RPMI7951 (cell line): ENCODE results near the gene APAF1. TPM values are rescaled to one million over a fixed set of nuclear protein-coding genes. Genes with fewer than 3 reads are reported as not detected.

Experiments used
- DNase-seq: peaks from one replicate; pipeline ENCODE4 v3.0.0-alpha.2; 2012; ENCODE audit warnings: low read depth
- total RNA-seq: library from RNA; depleted of rRNA; stranded (reverse); fragments of >200 nt; shearing (Covaris generic); gene quantifications from 2 replicates; pipeline ENCODE4 v1.2.3, GENCODE V29; 2014; rRNA removed

Gene APAF1
- total RNA-seq, 1 experiment from 2014 or later: 17.9 TPM

- DNase-seq: peak; percentile 72
Measured at GRCh38 chr12:98752726-98753125, 107.6 kb downstream of the APAF1 start.

- peak; percentile 89 for DNase-seq
Measured at GRCh38 chr12:98754095-98754494, 109.0 kb downstream of the APAF1 start.

GRCh38 chr12:98755855-98756254 lies 110.8 kb downstream of the APAF1 start:
- peak; percentile 79 for DNase-seq

- no peak for DNase-seq
Measured at GRCh38 chr12:98757455-98757854, 112.4 kb downstream of the APAF1 start.

DNA sequence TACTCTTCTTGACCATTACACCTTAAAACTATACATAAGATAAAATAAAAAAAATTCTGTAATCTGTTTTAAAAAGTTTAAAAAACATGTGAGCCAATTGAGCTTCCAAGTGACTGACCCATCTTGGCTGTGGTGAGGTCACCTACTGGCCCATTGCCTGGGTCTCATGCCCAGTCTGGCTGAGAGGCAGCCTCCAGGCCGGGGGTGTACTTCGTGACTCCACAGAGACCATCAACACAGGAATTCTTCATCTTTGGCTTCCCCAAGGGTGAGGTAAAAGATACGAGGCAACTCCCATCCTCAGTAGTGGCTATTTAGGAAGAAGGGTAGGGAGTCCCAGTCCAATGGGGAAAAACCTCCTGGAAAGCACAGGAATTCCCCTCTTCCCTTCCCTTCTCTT lies 113.2 kb downstream of the APAF1 start:
- peak; percentile 37 for DNase-seq

- no peak for DNase-seq
Measured at GRCh38 chr12:98763656-98764055, 118.6 kb downstream of the APAF1 start.

- no peak for DNase-seq
Measured at GRCh38 chr12:98767248-98767647, 122.2 kb downstream of the APAF1 start.

DNA sequence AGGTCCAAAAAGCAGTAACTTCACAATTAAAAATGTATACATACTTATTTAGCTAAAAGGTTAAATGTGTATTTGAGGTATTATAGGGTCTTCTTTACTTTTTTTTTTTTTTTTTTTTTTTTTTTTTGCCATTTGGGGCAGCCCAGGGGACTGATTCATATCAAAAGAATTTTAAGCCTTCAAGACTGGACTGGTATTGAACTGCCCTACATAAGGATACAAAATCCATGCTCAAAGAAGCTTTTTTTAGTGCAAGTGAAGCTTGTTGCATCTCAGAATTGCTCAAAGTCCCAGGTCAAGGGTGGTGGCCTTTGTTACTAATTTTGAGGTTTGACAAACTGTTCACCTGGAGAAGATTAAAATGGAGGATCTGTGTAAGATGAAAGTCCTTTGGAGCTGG lies 124.0 kb downstream of the APAF1 start:
- no peak for DNase-seq

GRCh38 chr12:98770230-98770629 lies 125.1 kb downstream of the APAF1 start:
- DNase-seq: no peak

DNA sequence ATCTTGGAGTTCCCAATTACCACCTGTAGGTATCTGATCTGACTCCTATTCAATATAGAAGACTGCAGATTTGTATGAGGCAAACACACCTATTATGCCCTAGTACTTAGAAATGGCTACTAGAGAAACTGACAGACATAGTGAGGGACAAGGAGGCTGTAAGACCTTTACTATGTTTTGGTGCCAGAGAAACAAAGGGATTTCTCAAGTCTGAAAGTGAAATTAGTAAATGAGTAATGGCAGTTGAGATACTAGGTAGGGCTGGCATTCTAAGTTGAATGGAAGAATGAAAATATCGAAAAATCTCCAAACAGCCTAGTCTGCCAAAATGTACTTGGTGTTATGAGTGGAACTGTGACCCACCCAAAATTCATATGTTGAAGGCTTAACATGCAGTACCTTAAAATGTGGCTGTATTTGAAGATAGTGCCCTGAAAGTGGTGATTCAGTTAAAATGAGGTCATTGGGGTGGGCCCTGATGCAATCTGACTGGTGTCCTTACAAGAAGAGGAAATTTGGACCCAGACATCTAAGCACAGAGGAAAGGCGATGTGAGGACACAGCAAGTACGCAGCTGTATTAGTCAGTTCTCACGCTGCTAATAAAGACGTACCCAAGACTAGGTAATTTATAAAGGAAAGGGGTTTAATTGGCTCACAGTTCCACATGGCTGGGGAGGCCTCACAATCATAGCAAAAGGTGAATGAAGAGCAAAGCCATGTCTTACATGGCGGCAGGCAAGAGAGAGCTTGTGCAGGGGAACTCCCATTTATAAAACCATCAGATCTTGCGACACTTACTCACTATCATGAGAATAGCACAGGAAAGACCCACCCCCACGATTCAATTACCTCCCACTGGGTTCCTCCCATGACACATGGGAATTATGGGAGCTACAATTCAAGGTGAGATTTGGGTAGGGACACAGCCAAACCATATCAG lies 127.0 kb downstream of the APAF1 start:
- no peak for DNase-seq

DNA sequence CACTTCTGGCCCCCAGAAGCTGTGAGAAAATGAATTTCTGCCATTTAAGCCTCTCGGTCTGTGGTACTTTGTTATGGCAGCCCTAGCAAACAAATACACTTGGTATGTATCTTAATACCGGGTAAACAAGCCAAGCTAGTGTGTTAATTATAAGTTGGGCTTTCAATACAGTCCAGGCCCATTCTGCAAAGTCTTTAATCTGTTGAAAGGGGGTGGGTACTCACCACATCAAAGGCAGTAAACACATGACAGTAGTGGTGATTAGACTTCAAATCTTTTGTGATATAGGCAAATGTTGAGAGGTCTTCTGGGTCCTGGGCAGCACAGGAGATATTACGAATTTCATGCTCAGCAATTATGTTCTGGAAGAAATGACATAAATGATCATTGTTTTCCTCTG lies 127.7 kb downstream of the APAF1 start:
- DNase-seq: no peak

- no peak for DNase-seq
Measured at GRCh38 chr12:98780261-98780660, 135.2 kb downstream of the APAF1 start.

DNA sequence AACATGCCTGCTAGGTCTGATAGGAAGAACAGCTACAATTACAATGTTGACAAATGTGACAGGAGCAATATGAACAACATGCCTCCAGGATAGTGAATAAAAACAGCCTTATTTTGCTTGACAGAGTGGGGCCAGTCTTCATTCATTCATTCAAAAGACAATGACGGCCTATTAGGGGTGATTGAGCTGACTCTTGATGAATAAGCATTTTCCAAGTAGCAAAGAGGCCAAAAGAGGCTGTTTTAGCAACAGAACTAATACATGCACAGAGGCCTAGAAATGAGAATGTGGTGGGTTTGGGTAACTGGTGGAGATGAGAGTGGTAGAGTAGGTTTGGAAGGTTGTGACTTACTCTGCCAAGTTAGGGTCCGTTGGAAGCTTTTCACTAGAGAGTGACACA lies 138.3 kb downstream of the APAF1 start:
- no peak for DNase-seq

Other genes with a start within 250 kb of the APAF1 start
- gene TMPO, start 129.7 kb upstream of the APAF1 start, total RNA-seq: 155 and 163 TPM in 2 replicates
- gene SLC25A3, start 51.6 kb upstream of the APAF1 start, total RNA-seq: 573 and 581 TPM in 2 replicates
- 92.2 and 94.1 TPM in 2 replicates for gene IKBIP, start 502 bp upstream of the APAF1 start, total RNA-seq